Measurements from ENCODE around the gene NDRG3. TPM values are rescaled to one million over a fixed set of nuclear protein-coding genes. Genes with fewer than 3 reads are reported as not detected.

Gene NDRG3
- total and polyA plus RNA-seq, 2 of the 4 experiments (the other 2 are of a cell fraction): 24.8 to 34.2 TPM

- in situ Hi-C loops (cut with MboI; ENCODE audit: low sequenced_read_pairs): no loop called here
- CTCF ChIA-PET: no interaction called here
Observed at GRCh38 chr20:36794116-36794474, 48.2 kb upstream of the NDRG3 start.

More at GRCh38 chr20:36794116-36794474, 48.2 kb upstream of the NDRG3 start:
- POLR2A ChIA-PET (ENCODE audit: unreplicated experiment): no interaction called here
- no peak overlapping the region for H3K9ac ChIP-seq (ENCODE audit: low read depth, low read length)
- H3K23ac ChIP-seq (ENCODE audit: low read depth, low read length): no peak overlapping the region
- dilution Hi-C loops (cut with HindIII; ENCODE audit: low sequenced_read_pairs, unreplicated experiment) (no loop called here), intact Hi-C loops (cut with micrococcal nuclease) (loop anchor here (5.0 kb wide), 1 partner anchor 93 kb away; no protein-coding TSS in a partner anchor)
- H3K36me3 ChIP-seq (ENCODE audit: control insufficient read depth, insufficient read depth, low read length): peaks cover 51% of the 10 kb centered on the region
- TF ChIP-seq RCOR1 (IDR thresholded peaks at IDR 0.05; ENCODE audit: insufficient replicate concordance, low read length) (no peak), MAZ (IDR thresholded peaks at IDR 0.05; ENCODE audit: borderline replicate concordance, low read depth, low read length) (no peak), RFX5 (IDR thresholded peaks at IDR 0.05; ENCODE audit: low read depth, low read length) (no peak), NFE2L2 (IDR thresholded peaks at IDR 0.05; ENCODE audit: low read depth, low read length) (no peak), BHLHE40 (IDR thresholded peaks at IDR 0.05; ENCODE audit: low read depth, low read length) (no peak), MAFK (IDR thresholded peaks at IDR 0.05; ENCODE audit: low read depth, low read length) (no peak), ELK1 (IDR thresholded peaks at IDR 0.05; ENCODE audit: borderline replicate concordance, low read depth, low read length) (no peak), RAD21 (IDR thresholded peaks at IDR 0.05; ENCODE audit: low read length) (no peak), CHD1 (IDR thresholded peaks at IDR 0.05; ENCODE audit: low read depth, low read length) (no peak), FOS (IDR thresholded peaks at IDR 0.05; ENCODE audit: low read depth, low read length) (no peak), MXI1 (IDR thresholded peaks at IDR 0.05; ENCODE audit: borderline replicate concordance, low read depth, low read length) (no peak), POLR2A (IDR thresholded peaks at IDR 0.05; ENCODE audit: low read depth, low read length) (no peak), CTCF (conservative IDR thresholded peaks at IDR 0.05; ENCODE audit: low read depth, low read length) (no peak), CEBPB (IDR thresholded peaks at IDR 0.05; ENCODE audit: low read depth, low read length) (no peak), SMC3 (IDR thresholded peaks at IDR 0.05; ENCODE audit: low read depth, low read length) (no peak), USF2 (IDR thresholded peaks at IDR 0.05; ENCODE audit: low read depth, low read length) (no peak)
- H2AK9ac ChIP-seq (replicated peaks; ENCODE audit: low read depth, low read length, poor library complexity): no peak overlapping the region
- peaks cover 9% of the 10 kb centered on the region; the same call in 1 of the 2 replicates for H4K20me1 ChIP-seq (ENCODE audit: insufficient read depth, low read length)
- H4K8ac ChIP-seq (ENCODE audit: low read depth in 2 of 2, low read length in 2 of 2): no peak overlapping the region
- H3K4me1 ChIP-seq (ENCODE audit: control insufficient read depth, insufficient read depth, low read length): no peaks in the 10 kb centered on the region
- H3K4ac ChIP-seq (ENCODE audit: low read depth, low read length): no peak overlapping the region
- no peak overlapping the region for H4K5ac ChIP-seq (ENCODE audit: low read depth, low read length)
- no peaks in the 10 kb centered on the region for H3K9me3 ChIP-seq (ENCODE audit: control insufficient read depth, insufficient read depth, low read length)
- H2BK20ac ChIP-seq (ENCODE audit: low read depth, low read length): no peak overlapping the region
- H2BK5ac ChIP-seq (ENCODE audit: low read depth, low read length, poor library complexity, severe bottlenecking): no peak overlapping the region
- 98% methylated on average over 7 of the region's 20 CpGs; no CpG with 5 or more reads in 1 of the 2 experiments for WGBS, 2 experiments (ENCODE audit: extremely low coverage in 2 of 2, insufficient read length in 1 of 2)
- no peak for ATAC-seq (ENCODE audit: low read depth)
- no peak for DNase-seq
- H3K14ac ChIP-seq (replicated peaks; ENCODE audit: low read depth, low read length): no peak overlapping the region
- no peak overlapping the region for H3K56ac ChIP-seq (ENCODE audit: extremely low read depth, insufficient read depth, low read length)
- H3K4me3 ChIP-seq (ENCODE audit: insufficient read depth, low read depth, low read length): no peak overlapping the region
- H2BK15ac ChIP-seq (ENCODE audit: low read depth, low read length): no peak overlapping the region
- no peak overlapping the region for H4K91ac ChIP-seq (ENCODE audit: insufficient read depth, low read depth, low read length)
- 0 out of 2 replicates have a peak, but pooled peaks cover 7% of the 10 kb centered on the region for H3K9me1 ChIP-seq (ENCODE audit: insufficient read depth, low read length)
- H2BK120ac ChIP-seq (ENCODE audit: low read depth, low read length): no peak overlapping the region
- no peak overlapping the region for H3K18ac ChIP-seq (ENCODE audit: low read depth, low read length)
- no TSS peak for BruUV-seq (replicated peaks)
- H3K4me2 ChIP-seq (ENCODE audit: low read depth, low read length): no peak overlapping the region
- H3K79me1 ChIP-seq (ENCODE audit: low read depth in 1 of 2, low read length in 2 of 2): peaks cover 39 to 76% of the 10 kb centered on the region in 2 experiments
- H3K27me3 ChIP-seq (ENCODE audit: control insufficient read depth, insufficient read depth, low read length): no peaks in the 10 kb centered on the region
- H2AK5ac ChIP-seq (ENCODE audit: low read depth, low read length): no peak overlapping the region
- H3K27ac ChIP-seq (ENCODE audit: insufficient read depth, low read length): no peak overlapping the region
- H2AFZ ChIP-seq (replicated peaks; ENCODE audit: low read length, poor library complexity): no peak overlapping the region
